ENCODE results near the gene ACLY. TPM values are rescaled to one million over a fixed set of nuclear protein-coding genes. Genes with fewer than 3 reads are reported as not detected.

ACLY gene
- total RNA-seq, 1 donor from 2014 or later, result 64.4 TPM

- no peak for DNase-seq (ENCODE audit: low spot score in 2 of 2)
- Histone ChIP-seq H3K4me1 (no peaks in the 10 kb centered on the region), H3K9me3 (no peaks in the 10 kb centered on the region), H3K4me3 (no peak overlapping the region), H3K27ac (no peak overlapping the region), H3K27me3 (no peaks in the 10 kb centered on the region), H3K36me3 (no peaks in the 10 kb centered on the region)
- intact Hi-C loops (cut with DNase I), result no loop called here
- TF ChIP-seq CTCF (IDR thresholded peaks at IDR 0.05), result no peak
These were observed 39.2 kb upstream of the ACLY start for GRCh38 chr17:41957869-41958439.

GRCh38 chr17:41957031-41957868 is 38.5 kb upstream of the ACLY start:
- Histone ChIP-seq H3K9me3 (no peaks in the 10 kb centered on the region), H3K36me3 (no peaks in the 10 kb centered on the region), H3K27ac (no peak overlapping the region), H3K4me3 (no peak overlapping the region), H3K27me3 (no peaks in the 10 kb centered on the region), H3K4me1 (no peaks in the 10 kb centered on the region)
- TF ChIP-seq CTCF (IDR thresholded peaks at IDR 0.05), result no peak
- no peak for DNase-seq (ENCODE audit: low spot score in 2 of 2)
- intact Hi-C loops (cut with DNase I), result no loop called here

- DNase-seq (ENCODE audit: low spot score in 2 of 2), result no peak
- Histone ChIP-seq H3K9me3 (no peaks in the 10 kb centered on the region), H3K27ac (no peak overlapping the region), H3K4me1 (no peaks in the 10 kb centered on the region), H3K36me3 (no peaks in the 10 kb centered on the region), H3K27me3 (no peaks in the 10 kb centered on the region), H3K4me3 (no peak overlapping the region)
- TF ChIP-seq CTCF (IDR thresholded peaks at IDR 0.05), result no peak
- intact Hi-C loops (cut with DNase I), result no loop called here
These were observed 37.8 kb upstream of the ACLY start for GRCh38 chr17:41956522-41956921.

GRCh38 chr17:41948762-41949460 is 30.2 kb upstream of the ACLY start:
- no peak for DNase-seq (ENCODE audit: low spot score in 2 of 2)
- Histone ChIP-seq H3K4me1 (no peaks in the 10 kb centered on the region), H3K4me3 (no peak overlapping the region), H3K36me3 (no peaks in the 10 kb centered on the region), H3K27ac (no peak overlapping the region), H3K27me3 (no peaks in the 10 kb centered on the region), H3K9me3 (no peaks in the 10 kb centered on the region)
- intact Hi-C loops (cut with DNase I), result no loop called here
- TF ChIP-seq CTCF (IDR thresholded peaks at IDR 0.05), result no peak

GRCh38 chr17:41944943-41945342 is 26.2 kb upstream of the ACLY start:
- intact Hi-C loops (cut with DNase I), result no loop called here
- Histone ChIP-seq H3K4me3 (no peak overlapping the region), H3K9me3 (no peaks in the 10 kb centered on the region), H3K36me3 (no peaks in the 10 kb centered on the region), H3K4me1 (no peaks in the 10 kb centered on the region), H3K27ac (no peak overlapping the region), H3K27me3 (no peaks in the 10 kb centered on the region)
- DNase-seq (ENCODE audit: low spot score in 2 of 2), result no peak
- TF ChIP-seq CTCF (IDR thresholded peaks at IDR 0.05), result no peak
